Large intestine (tissue), 3 donors: ENCODE measurements around the gene RBM43. TPM values are rescaled to one million over a fixed set of nuclear protein-coding genes. Genes with fewer than 3 reads are reported as not detected.
"Not testable (repeated sequence)": the region's sequence is repeated elsewhere in the genome, so short reads cannot be mapped to it uniquely, and the experiment has no call there.

Experiments
- DNase-seq, 2 donors: peaks; one replicate each; pipeline versions ENCODE4 v3.0.0 to v3.0.0-alpha.2; 2013
- H3K27ac ChIP-seq: one replicate; pipeline ENCODE4 v1.5.1; 2013; ENCODE audit warnings: low read length
- H3K27me3 ChIP-seq: 2 replicates; pipeline ENCODE4 v1.6.1; 2013; ENCODE audit warnings: low read length; ENCODE audit not compliant: control insufficient read depth, insufficient read depth
- H3K36me3 ChIP-seq: 2 replicates; pipeline ENCODE4 v1.6.1; 2013; ENCODE audit warnings: low read length; ENCODE audit not compliant: control insufficient read depth, insufficient read depth
- H3K4me1 ChIP-seq: one replicate; pipeline ENCODE4 v1.6.1; 2013; ENCODE audit warnings: low read length; ENCODE audit not compliant: control insufficient read depth, insufficient read depth
- H3K4me3 ChIP-seq: one replicate; pipeline ENCODE4 v1.5.1; 2013; ENCODE audit warnings: low read length
- H3K9me3 ChIP-seq: one replicate; pipeline ENCODE4 v1.6.1; 2013; ENCODE audit warnings: mild to moderate bottlenecking, low read depth, low read length, moderate library complexity; ENCODE audit not compliant: control insufficient read depth
- WGBS: methylation state at CpG from one replicate; pipeline ENCODE4 v1.1.5; 2013; ENCODE audit warnings: low lambda C conversion rate; ENCODE audit not compliant: insufficient coverage; 5-methylcytosine and 5-hydroxymethylcytosine counted together
- polyA plus RNA-seq: library from polyadenylated mRNA; unstranded; fragments of 120-200 nt; gene quantifications from one replicate; pipeline ENCODE4 v1.2.1, GENCODE V29; 2013

The RBM43 gene
- polyA plus RNA-seq, 1 donor = 5.0 TPM

DNA sequence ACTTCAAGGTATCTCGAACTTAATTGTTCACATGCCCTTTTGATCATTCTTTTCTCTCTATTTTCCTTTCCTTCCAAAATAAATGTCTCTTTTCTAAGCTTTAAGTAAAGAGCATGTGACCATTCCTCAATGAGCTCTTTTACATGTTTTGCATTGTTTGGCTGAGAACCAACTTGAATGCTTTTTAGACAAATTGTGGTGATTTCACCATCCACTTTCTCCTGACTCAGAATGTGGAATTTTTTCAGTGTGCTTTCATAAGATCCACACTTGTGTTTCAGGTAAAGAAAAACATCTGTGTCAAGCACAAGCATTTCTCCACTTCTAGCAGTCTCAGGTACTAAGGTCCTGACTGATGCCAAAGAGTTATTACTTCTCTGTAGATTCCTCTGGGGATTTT, 10.7 kb downstream of the RBM43 start:
- peaks cover 19% of the 10 kb centered on the region for H3K9me3 ChIP-seq
- no peaks in the 10 kb centered on the region for H3K27me3 ChIP-seq
- no peak for DNase-seq
- H3K4me3 ChIP-seq = no peak overlapping the region
- 100% methylated on average over 1 of the region's 1 CpG for WGBS
- H3K27ac ChIP-seq = no peak overlapping the region
- peaks cover 16% of the 10 kb centered on the region for H3K36me3 ChIP-seq
- H3K4me1 ChIP-seq = no peaks in the 10 kb centered on the region

DNA sequence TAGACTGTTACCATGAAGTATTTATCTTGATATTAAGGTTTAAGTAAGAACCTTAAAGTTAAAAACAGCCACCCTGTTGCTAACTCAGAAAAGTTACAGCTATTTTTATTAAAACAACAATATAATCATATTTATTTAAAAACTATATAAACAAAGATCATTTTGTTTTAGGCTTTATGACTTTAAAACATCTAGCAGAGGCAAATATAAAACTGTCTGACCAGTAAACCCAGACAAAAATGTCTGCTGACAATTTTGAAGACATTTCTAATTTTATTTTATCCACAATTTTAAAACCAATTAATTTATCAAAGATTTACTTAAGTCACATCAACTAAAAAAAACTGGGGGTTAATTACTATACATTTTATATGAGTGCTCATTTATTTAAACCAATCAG, 14.2 kb downstream of the RBM43 start:
- H3K36me3 ChIP-seq = peaks cover 10% of the 10 kb centered on the region
- no peaks in the 10 kb centered on the region for H3K4me1 ChIP-seq
- H3K4me3 ChIP-seq = no peak overlapping the region
- no peak for DNase-seq
- H3K27me3 ChIP-seq = no peaks in the 10 kb centered on the region
- peaks cover 19% of the 10 kb centered on the region for H3K9me3 ChIP-seq
- H3K27ac ChIP-seq = no peak overlapping the region

DNA sequence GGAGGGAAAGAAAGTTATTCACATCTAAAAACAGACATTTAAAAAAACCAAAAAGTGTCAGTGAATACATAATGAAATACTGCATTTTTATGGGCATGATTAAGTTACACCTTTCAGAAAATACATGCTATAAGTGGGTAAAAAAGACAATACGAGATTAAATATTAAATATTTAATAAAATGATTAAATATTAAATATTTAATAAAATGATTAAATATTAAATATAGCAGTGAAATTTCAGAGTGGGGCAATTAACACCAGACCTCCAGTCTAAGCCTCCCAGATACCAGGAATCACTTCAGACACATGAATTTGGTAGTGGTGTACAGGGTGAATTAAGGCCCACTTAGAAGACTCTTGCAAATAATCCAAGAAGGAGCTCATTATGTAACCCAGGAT, 15.5 kb downstream of the RBM43 start:
- H3K36me3 ChIP-seq = peaks cover 7% of the 10 kb centered on the region
- H3K27me3 ChIP-seq = no peaks in the 10 kb centered on the region
- 100% methylated on average over 1 of the region's 1 CpG for WGBS

DNA sequence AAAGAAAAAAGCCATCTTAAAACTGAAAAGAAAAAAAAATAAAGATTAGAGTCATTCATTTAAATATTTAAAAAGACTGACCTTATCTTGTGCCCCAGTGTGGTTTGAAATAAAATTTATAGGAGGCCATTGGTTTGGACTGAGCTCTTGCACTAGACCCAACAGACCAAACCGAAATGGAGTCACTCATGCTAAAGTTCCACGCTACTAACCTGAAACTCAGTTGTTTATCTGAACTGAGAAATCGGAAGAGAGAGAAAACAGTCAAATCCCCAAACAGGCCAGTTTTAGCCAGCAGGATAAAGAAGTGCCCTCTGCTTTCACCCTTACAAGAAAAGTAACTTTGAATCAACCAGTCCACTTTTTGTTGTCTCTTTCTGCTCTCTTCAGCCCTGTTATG, 18.2 kb downstream of the RBM43 start:
- no peak overlapping the region for H3K27ac ChIP-seq
- no peak for DNase-seq
- H3K9me3 ChIP-seq = peaks cover 14% of the 10 kb centered on the region
- H3K27me3 ChIP-seq = no peaks in the 10 kb centered on the region
- whole genome bisulfite sequencing = 100% methylated on average over 2 of the region's 3 CpGs
- H3K4me1 ChIP-seq = no peaks in the 10 kb centered on the region
- H3K4me3 ChIP-seq = no peak overlapping the region
- H3K36me3 ChIP-seq = no peaks in the 10 kb centered on the region

More for the DNA sequence above, 15.5 kb downstream of the RBM43 start:
- Histone ChIP-seq H3K9me3 (peaks cover 19% of the 10 kb centered on the region), H3K4me3 (no peak overlapping the region), H3K4me1 (no peaks in the 10 kb centered on the region), H3K27ac (no peak overlapping the region)
- no peak for DNase-seq

DNA sequence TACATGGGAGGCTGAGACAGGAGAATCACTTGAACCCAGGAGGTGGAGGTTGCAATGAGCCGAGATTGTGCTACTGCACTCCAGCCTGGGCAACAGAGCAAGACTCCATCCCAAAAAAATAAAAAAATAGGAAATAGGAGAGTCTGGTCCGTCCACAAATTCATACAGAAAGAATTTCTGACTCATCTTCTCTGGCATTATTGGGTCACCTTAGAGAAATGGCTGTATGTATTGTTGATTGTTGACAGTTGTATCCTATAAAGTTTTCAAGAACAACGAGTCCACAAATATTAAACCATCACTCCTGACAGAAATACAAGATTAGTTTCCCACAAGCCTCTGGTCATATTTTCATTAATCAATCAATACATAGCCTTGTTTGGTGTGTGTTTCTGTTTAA, 20.4 kb downstream of the RBM43 start:
- H3K4me3 ChIP-seq = no peak overlapping the region
- no peak for DNase-seq
- H3K27me3 ChIP-seq = no peaks in the 10 kb centered on the region
- no peak overlapping the region for H3K27ac ChIP-seq
- WGBS = no CpG with 5 or more reads among the region's 3 CpGs
- H3K4me1 ChIP-seq = no peaks in the 10 kb centered on the region
- no peaks in the 10 kb centered on the region for H3K9me3 ChIP-seq
- H3K36me3 ChIP-seq = no peaks in the 10 kb centered on the region

DNA sequence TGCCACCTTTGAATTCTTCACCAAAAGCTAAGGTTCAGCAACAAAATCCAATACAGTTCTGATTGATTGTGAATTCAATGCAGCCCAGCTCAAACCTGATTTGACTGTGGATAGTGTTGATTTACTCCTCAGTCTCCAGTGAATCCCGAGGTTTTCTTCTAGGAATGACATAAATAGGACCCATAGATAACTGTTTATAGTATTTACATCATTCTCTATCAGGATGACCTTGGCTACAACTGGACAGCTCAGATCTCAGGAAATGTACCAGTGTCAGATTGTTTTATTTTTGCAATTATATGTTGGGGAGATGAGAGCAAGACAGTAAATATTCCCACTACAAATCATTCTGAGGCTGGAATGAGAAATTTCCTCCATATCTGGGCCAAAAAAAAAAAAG, 21.2 kb downstream of the RBM43 start:
- Histone ChIP-seq H3K27me3 (no peaks in the 10 kb centered on the region), H3K4me3 (no peak overlapping the region), H3K9me3 (no peaks in the 10 kb centered on the region), H3K36me3 (no peaks in the 10 kb centered on the region), H3K4me1 (no peaks in the 10 kb centered on the region), H3K27ac (no peak overlapping the region)
- DNase-seq = no peak
- WGBS = no CpG with 5 or more reads among the region's 1 CpG

DNA sequence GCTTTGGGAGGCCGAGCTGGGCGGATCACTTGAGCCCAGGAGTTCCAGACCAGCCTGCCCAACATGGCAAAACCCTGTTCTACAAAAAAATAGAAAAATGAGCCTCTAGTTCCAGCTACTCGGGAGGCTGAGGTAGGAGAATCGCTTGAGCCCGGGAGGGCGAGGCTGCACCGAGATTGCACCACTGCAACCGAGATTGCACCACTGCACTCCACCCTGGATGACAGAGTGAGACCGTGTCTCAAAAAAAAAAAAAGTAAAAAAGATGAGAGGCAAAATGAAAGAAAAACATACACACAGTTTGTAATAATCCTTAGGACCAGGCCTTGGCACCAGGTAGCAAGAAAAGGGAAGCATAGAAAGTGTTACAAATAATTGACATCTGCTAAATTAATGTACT, 22.0 kb downstream of the RBM43 start:
- Histone ChIP-seq H3K4me3 (no peak overlapping the region), H3K27ac (no peak overlapping the region), H3K4me1 (no peaks in the 10 kb centered on the region), H3K36me3 (no peaks in the 10 kb centered on the region), H3K27me3 (no peaks in the 10 kb centered on the region), H3K9me3 (no peaks in the 10 kb centered on the region)
- DNase-seq = no peak
- WGBS = no CpG with 5 or more reads among the region's 9 CpGs

DNA sequence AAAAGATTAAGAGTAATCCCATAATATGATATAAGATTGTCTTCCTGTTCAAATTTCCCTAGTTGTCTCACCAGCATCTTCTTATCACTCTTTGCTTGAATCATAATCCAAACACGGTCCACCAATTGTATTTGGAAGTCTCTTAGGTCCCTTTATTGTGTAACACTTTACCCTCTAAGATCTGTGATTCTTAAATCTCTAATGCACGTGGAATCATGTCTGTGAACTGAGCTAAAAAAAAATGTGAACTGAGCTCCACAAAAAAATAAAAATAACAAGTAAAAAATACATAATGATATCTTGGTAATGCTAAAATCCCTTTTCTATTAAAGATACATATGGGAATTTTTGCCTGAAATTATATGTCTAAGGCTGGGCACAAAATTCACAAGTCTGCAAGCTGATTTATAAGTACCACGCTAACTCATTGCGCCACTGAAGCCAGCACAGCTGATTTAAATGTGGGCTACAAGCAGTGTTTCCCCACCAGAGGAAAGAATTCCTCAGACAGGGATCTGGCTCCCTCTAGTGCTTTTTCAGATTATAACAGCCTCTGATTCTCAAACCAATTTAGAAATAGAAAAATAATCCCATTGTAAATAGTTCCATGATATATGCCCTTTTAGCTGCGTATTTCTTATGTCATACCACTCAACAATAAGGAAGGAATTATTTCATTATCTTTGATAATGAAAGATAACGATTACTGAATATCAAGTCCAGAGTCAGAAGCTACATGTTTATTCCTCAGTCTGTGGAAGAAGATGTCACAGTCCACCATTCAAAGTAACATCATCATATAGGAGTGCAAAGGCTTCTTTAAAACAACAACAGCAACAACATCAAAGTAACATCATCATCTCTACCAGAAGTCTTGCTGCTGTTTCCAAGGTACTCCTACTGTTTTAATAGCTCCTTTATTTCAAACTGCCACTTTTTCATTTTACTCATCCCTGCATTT, 22.9 kb downstream of the RBM43 start:
- WGBS = 33% methylated on average over 2 of the region's 6 CpGs
- Histone ChIP-seq H3K4me1 (no peaks in the 10 kb centered on the region), H3K9me3 (no peaks in the 10 kb centered on the region), H3K4me3 (no peak overlapping the region), H3K27me3 (no peaks in the 10 kb centered on the region), H3K27ac (no peak overlapping the region), H3K36me3 (no peaks in the 10 kb centered on the region)
- DNase-seq = peak; percentile 31 to 42

DNA sequence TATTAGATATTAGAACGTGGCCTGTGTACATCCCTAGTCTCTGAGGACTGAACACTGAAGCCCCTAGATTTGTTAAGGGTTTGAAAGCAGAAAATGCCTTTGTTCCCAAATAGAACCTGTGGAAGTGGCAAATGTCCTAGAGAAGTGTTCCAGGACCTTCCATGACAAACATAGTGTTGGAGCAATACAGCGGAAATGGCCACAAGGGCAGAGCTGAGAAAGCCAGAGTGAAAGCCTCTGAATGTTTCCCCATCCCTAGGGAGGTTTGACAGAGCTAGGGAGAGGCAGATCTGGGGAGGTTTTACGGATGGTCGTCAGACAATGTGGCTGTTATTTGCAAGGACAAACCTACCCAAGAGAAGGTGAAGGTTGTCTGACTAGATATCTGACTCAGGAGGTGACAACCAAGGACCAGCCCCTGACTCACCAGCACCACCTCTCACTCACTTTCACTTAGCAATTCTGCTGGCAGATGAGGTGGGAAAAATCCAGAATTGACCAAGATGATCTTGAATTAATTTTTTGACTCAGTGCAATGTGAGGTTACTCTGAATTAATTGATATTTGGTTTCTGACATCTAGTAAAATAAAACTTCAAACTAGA, 24.1 kb downstream of the RBM43 start:
- Histone ChIP-seq H3K27ac (no peak overlapping the region), H3K9me3 (no peaks in the 10 kb centered on the region), H3K4me1 (no peaks in the 10 kb centered on the region), H3K36me3 (no peaks in the 10 kb centered on the region), H3K27me3 (no peaks in the 10 kb centered on the region), H3K4me3 (no peak overlapping the region)
- 100% methylated on average over 1 of the region's 4 CpGs for WGBS
- DNase-seq = no peak

DNA sequence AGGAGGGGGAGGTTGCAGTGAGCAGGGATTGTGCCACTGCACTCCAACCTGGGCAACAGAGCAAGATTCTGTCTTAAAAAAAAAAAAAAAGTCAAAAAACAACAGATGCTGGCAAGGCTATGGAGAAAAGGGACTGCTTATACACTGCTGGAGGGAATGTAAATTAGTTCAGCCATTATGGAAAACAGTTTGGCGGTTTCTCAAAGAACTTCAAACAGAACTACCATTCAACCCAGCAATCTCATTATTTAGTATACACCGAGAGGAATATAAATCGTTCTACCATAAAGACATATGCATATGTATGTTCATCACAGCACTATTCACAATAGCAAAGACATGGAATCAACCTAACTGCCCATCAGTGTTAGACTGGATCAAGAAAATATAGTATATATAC, 27.9 kb downstream of the RBM43 start:
- H3K9me3 ChIP-seq, DNase-seq, H3K4me3 ChIP-seq, H3K36me3 ChIP-seq, H3K27me3 ChIP-seq, H3K4me1 ChIP-seq, H3K27ac ChIP-seq: not testable (repeated sequence)
- no CpG with 5 or more reads among the region's 3 CpGs for WGBS

DNA sequence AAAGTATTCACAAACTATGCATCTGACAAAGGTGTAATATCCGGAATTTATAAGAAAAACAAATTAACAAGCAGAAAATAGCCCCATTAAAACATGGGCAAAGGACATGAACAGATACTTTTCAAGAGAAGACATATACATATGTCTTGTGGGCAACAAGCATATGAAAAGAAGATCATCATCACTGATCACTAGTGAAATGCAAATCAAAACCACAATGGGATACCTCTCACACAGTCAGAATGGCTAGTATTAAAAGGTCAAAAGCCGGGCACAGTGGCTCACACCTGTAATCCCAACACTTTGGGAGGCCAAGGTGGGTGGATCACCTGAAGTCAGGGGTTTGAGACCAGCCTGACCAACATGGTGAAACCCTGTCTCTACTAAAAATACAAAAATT, 28.4 kb downstream of the RBM43 start:
- 100% methylated on average over 1 of the region's 2 CpGs for WGBS
- not testable (repeated sequence) for H3K4me3 ChIP-seq, H3K9me3 ChIP-seq

More for the DNA sequence above, 28.4 kb downstream of the RBM43 start:
- not testable (repeated sequence) for H3K36me3 ChIP-seq, H3K4me1 ChIP-seq, H3K27me3 ChIP-seq, DNase-seq, H3K27ac ChIP-seq
